NOMO-1 treated with DMSO at 0.1 percent for 48 hours (cell line): Measurements from ENCODE around the gene NTN1.

ENCODE experiments used
- DNase-seq: peaks from one replicate; lab custom pipeline; 2025; ENCODE audit not compliant: unreplicated experiment; lab: John Stamatoyannopoulos, UW

The NTN1 gene

GRCh38 chr17:9266697-9267117 lies 245.4 kb downstream of the NTN1 start:
- no peak for DNase-seq

GRCh38 chr17:9268546-9268945 lies 247.2 kb downstream of the NTN1 start:
- no peak for DNase-seq

- no peak for DNase-seq
These were observed 248.2 kb downstream of the NTN1 start for GRCh38 chr17:9269350-9270035.

- DNase-seq, result no peak
These were observed 249.6 kb downstream of the NTN1 start for GRCh38 chr17:9270921-9271320.

- DNase-seq, result no peak
These were observed 250.7 kb downstream of the NTN1 start for GRCh38 chr17:9271989-9272388.

- no peak for DNase-seq
These were observed 251.3 kb downstream of the NTN1 start for GRCh38 chr17:9272501-9273200.

GRCh38 chr17:9273428-9274391 lies 252.4 kb downstream of the NTN1 start:
- no peak for DNase-seq

- no peak for DNase-seq
These were observed 253.7 kb downstream of the NTN1 start for GRCh38 chr17:9274973-9275372.

- no peak for DNase-seq
These were observed 258.6 kb downstream of the NTN1 start for GRCh38 chr17:9279893-9280292.

GRCh38 chr17:9283909-9284308 lies 262.6 kb downstream of the NTN1 start:
- DNase-seq, result no peak

GRCh38 chr17:9284884-9285283 lies 263.6 kb downstream of the NTN1 start:
- DNase-seq, result no peak

GRCh38 chr17:9285602-9286427 lies 264.5 kb downstream of the NTN1 start:
- no peak for DNase-seq

GRCh38 chr17:9286434-9286833 lies 265.1 kb downstream of the NTN1 start:
- DNase-seq, result no peak

- no peak for DNase-seq
These were observed 266.0 kb downstream of the NTN1 start for GRCh38 chr17:9287306-9287705.

- DNase-seq, result no peak
These were observed 268.9 kb downstream of the NTN1 start for GRCh38 chr17:9290226-9290613.

- DNase-seq, result peak; percentile 16
These were observed 270.7 kb downstream of the NTN1 start for GRCh38 chr17:9291912-9292560.

GRCh38 chr17:9292561-9292941 lies 271.2 kb downstream of the NTN1 start:
- DNase-seq, result no peak
